GM23248 (cell line): ENCODE data around the gene LHX5. TPM values are rescaled to one million over a fixed set of nuclear protein-coding genes. Genes with fewer than 3 reads are reported as not detected.

Experiments
- DNase-seq: peaks from one replicate; pipeline ENCODE4 v3.0.0-alpha.2; 2015
- H2AFZ ChIP-seq: fragments of 200-600 bp; sonication (generic); 2 replicates; pipeline ENCODE4 v1.6.1; 2016; ENCODE audit warnings: antibody characterized with exemption
- H3F3A ChIP-seq: fragments of 200-600 bp; sonication (generic); 2 replicates; pipeline ENCODE4 v1.6.1; 2016; ENCODE audit warnings: mild to moderate bottlenecking, antibody characterized with exemption, mixed run types; ENCODE audit not compliant: insufficient read depth
- H3K27ac ChIP-seq: fragments of 200-600 bp; sonication (generic); 2 replicates; pipeline ENCODE4 v1.5.1; 2016; ENCODE audit warnings: mild to moderate bottlenecking
- H3K27me3 ChIP-seq: fragments of 200-600 bp; sonication (generic); replicated peaks from 2 replicates; pipeline ENCODE4 v1.6.1; 2016; ENCODE audit warnings: mild to moderate bottlenecking; ENCODE audit not compliant: insufficient read depth
- H3K36me3 ChIP-seq: fragments of 200-600 bp; sonication (generic); 2 replicates; pipeline ENCODE4 v1.6.1; 2016; ENCODE audit warnings: low read depth, mild to moderate bottlenecking
- H3K4me1 ChIP-seq: fragments of 200-600 bp; sonication (generic); 2 replicates; pipeline ENCODE4 v1.6.1; 2016; ENCODE audit warnings: mild to moderate bottlenecking; ENCODE audit not compliant: insufficient read depth
- H3K4me2 ChIP-seq: fragments of 200-600 bp; sonication (generic); one replicate; pipeline ENCODE4 v1.6.1; 2016; ENCODE audit warnings: mild to moderate bottlenecking; ENCODE audit not compliant: unreplicated experiment
- H3K4me3 ChIP-seq: fragments of 200-600 bp; sonication (generic); 2 replicates; pipeline ENCODE4 v1.5.1; 2016; ENCODE audit warnings: mild to moderate bottlenecking
- H3K79me2 ChIP-seq: fragments of 200-600 bp; sonication (generic); 2 replicates; pipeline ENCODE4 v1.6.1; 2016; ENCODE audit warnings: mild to moderate bottlenecking; ENCODE audit not compliant: insufficient read depth
- H3K9ac ChIP-seq: fragments of 200-600 bp; sonication (generic); 2 replicates; pipeline ENCODE4 v1.6.1; 2016; ENCODE audit warnings: mild to moderate bottlenecking
- H3K9me2 ChIP-seq: fragments of 200-600 bp; sonication (generic); 2 replicates; pipeline ENCODE4 v1.6.1; 2016; ENCODE audit warnings: mixed run types, mild to moderate bottlenecking, moderate library complexity; ENCODE audit not compliant: insufficient read depth
- H3K9me3 ChIP-seq: fragments of 200-600 bp; sonication (generic); one replicate; pipeline ENCODE4 v1.6.1; 2017; ENCODE audit warnings: low read depth
- H4K20me1 ChIP-seq: fragments of 200-600 bp; sonication (generic); 2 replicates; pipeline ENCODE4 v1.6.0; 2016; ENCODE audit not compliant: insufficient read depth
- EZH2 ChIP-seq: fragments of 200-600 bp; sonication (generic); IDR thresholded peaks from 2 replicates; pipeline ENCODE4 v1.6.1; 2018; ENCODE audit warnings: antibody characterized with exemption, mild to moderate bottlenecking; ENCODE audit not compliant: insufficient read depth, poor library complexity, severe bottlenecking
- EZH2phosphoT487 ChIP-seq: fragments of 200-600 bp; sonication (generic); IDR thresholded peaks from 2 replicates; pipeline ENCODE4 v1.6.1; 2018; ENCODE audit warnings: antibody characterized with exemption, moderate library complexity, mild to moderate bottlenecking, low read depth; ENCODE audit not compliant: insufficient read depth
- WGBS, 2 experiments: methylation state at CpG; one replicate each; pipeline ENCODE4 v1.1.6; 2015 to 2017; ENCODE audit warnings: low lambda C conversion rate in 2 of 2, low coverage in 1 of 2; ENCODE audit errors: missing lambda C conversion rate in 2 of 2; 5-methylcytosine and 5-hydroxymethylcytosine counted together
- in situ Hi-C: fragments of 300-500 bp; cut with MboI; formaldehyde crosslinking; loops from 2 replicates; pipeline ENCODE4 v1.15.0; 2020
- polyA plus RNA-seq: library from polyadenylated mRNA; unstranded; fragments of >200 nt; fragmentation: Nextera tagmentation; extraction: Ambion mirVana; gene quantifications from 2 replicates; pipeline ENCODE4 v1.2.1, GENCODE V29; 2016
- total RNA-seq: library from RNA; depleted of rRNA; stranded (reverse); fragments of >200 nt; shearing (Covaris generic); gene quantifications from 2 replicates; pipeline ENCODE4 v1.2.3, GENCODE V29; 2014

The LHX5 gene
- total and polyA plus RNA-seq, 2 experiments from 2014 or later = not detected

DNA sequence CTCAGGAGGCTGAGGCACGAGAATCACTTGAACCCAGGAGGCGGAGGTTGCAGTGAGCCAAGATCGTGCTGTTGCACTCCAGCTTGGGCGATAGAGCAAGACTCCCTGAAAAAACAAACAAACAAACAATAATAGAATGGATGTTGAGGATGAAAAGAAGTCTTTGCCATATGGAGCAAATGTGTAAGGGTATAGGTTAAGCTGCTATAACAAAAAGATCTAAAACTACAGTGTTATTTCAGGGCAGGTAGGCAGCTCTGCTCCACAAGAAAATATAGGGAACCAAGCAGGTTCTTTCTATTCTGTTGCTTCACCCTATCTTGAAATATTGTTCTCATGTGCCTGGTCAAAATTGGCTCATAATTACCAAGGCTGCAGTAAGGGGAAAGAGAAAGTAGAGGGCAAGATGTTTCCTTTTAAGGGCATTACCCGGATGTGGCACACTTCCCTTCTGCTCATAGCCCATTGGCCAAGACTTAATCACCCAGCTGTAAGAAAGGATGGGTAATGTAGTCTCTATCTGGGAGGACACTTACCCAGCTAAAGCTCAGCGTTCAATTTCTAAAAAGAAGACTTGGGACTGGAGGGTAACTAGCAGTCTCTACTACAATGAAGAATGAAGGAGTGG, 26.0 kb downstream of the LHX5 start:
- no peak overlapping the region for H3K4me2 ChIP-seq
- H3K27me3 ChIP-seq = peaks cover 24% of the 10 kb centered on the region; the same call in 1 of the 2 replicates
- no peaks in the 10 kb centered on the region for H3K9me3 ChIP-seq
- no peak overlapping the region for H3K27ac ChIP-seq
- no peaks in the 10 kb centered on the region for H3K4me1 ChIP-seq
- WGBS, 2 experiments = 37 to 51% methylated on average over 6 of the region's 6 CpGs
- no peak overlapping the region for H3K4me3 ChIP-seq
- no peak overlapping the region for H3K9ac ChIP-seq
- H3K9me2 ChIP-seq = no peaks in the 10 kb centered on the region
- H3K79me2 ChIP-seq = no peaks in the 10 kb centered on the region
- TF ChIP-seq EZH2phosphoT487 (no peak), EZH2 (no peak)
- in situ Hi-C loops = no loop called here
- DNase-seq = no peak
- H4K20me1 ChIP-seq = no peaks in the 10 kb centered on the region
- no peaks in the 10 kb centered on the region for H3K36me3 ChIP-seq
- no peaks in the 10 kb centered on the region for H3F3A ChIP-seq
- H2AFZ ChIP-seq = no peak overlapping the region

DNA sequence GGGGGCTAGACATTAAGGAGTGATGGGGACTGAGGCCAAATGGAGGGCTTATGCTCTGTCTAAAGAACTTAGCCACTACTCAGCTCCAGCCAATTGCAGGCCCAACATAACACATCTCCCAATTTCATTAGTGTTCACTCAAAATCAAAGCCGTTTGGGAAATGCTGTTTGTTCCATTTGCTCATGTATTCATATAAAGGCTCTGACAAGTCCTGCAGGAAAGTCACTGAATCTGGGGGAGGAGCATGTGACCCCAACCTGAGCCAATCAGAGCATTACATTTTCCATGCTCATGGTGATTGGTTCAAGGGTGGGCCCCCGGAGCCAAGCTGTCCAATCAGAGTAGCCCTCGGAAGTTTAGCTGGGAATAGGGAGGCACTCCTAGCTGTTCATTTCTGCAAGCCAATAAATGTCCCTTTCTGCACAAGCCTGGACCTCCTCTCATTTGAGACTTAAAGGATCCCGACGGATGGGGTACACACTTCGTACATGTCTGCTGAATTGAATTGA, 28.6 kb downstream of the LHX5 start:
- TF ChIP-seq EZH2 (no peak), EZH2phosphoT487 (no peak)
- Histone ChIP-seq H3K4me1 (no peaks in the 10 kb centered on the region), H3K9ac (no peak overlapping the region), H3K9me2 (no peaks in the 10 kb centered on the region), H3K4me3 (no peak overlapping the region), H2AFZ (no peak overlapping the region), H3K9me3 (no peaks in the 10 kb centered on the region), H4K20me1 (no peaks in the 10 kb centered on the region), H3K79me2 (no peaks in the 10 kb centered on the region), H3K36me3 (no peaks in the 10 kb centered on the region), H3K27ac (no peak overlapping the region), H3K27me3 (peaks cover 28% of the 10 kb centered on the region; the same call in 1 of the 2 replicates), H3K4me2 (no peak overlapping the region), H3F3A (no peaks in the 10 kb centered on the region)
- WGBS, 2 experiments = 52 to 60% methylated on average over 6 of the region's 6 CpGs
- in situ Hi-C loops = no loop called here
- no peak for DNase-seq

DNA sequence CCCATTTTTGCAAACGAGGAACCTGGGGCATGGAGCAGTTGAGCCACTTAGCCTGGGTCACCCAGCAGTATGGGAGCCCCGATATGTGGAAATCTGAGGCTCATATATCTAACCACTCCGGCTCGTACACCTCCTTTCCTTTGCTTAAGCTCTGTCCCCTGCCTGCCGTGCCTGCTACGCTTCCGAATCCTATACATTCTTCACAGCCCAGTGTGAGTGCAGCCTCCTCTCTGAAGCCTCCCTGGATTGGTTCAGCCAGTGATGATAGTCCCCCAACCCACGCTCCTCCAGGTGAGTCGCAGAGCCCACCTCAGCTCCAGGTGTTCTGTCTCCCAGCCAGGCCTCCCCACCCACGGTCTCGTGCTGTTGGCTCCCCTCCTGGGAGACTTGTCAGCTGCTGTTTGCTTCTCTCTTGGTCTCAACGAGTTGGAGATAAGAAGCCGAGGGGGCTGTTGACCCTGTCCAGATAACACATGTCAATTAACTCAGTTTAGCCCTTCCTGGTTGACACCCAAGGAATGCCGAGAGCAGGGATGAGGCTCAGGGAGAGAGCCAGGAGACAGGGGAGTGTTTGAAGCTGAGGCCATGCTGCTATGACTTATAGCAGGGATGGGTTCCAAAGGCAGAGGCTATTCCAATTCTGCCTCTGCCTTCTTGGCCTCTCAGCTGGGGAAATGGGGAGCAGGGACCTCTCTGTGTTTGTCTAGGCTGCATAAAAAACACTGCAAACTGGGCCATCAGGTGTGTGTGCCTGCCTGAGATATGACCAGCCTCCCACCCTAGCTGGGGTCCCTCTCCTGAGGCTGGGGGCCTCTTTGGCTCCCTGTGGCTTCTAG, 30.5 kb downstream of the LHX5 start:
- no peak for DNase-seq
- no peaks in the 10 kb centered on the region for H3K36me3 ChIP-seq
- no peak overlapping the region for H3K4me3 ChIP-seq
- H3K9me2 ChIP-seq = no peaks in the 10 kb centered on the region
- H3F3A ChIP-seq = no peaks in the 10 kb centered on the region
- H3K9me3 ChIP-seq = no peaks in the 10 kb centered on the region
- no peaks in the 10 kb centered on the region for H3K79me2 ChIP-seq
- in situ Hi-C loops = no loop called here
- WGBS, 2 experiments = 29 to 30% methylated on average over 14 of the region's 14 CpGs
- H3K27ac ChIP-seq = no peak overlapping the region
- H3K27me3 ChIP-seq = peaks cover 28% of the 10 kb centered on the region; the same call in 1 of the 2 replicates
- no peak overlapping the region for H3K4me2 ChIP-seq
- H2AFZ ChIP-seq = no peak overlapping the region
- no peaks in the 10 kb centered on the region for H4K20me1 ChIP-seq
- H3K9ac ChIP-seq = no peak overlapping the region
- no peaks in the 10 kb centered on the region for H3K4me1 ChIP-seq
- TF ChIP-seq EZH2 (no peak), EZH2phosphoT487 (no peak)

DNA sequence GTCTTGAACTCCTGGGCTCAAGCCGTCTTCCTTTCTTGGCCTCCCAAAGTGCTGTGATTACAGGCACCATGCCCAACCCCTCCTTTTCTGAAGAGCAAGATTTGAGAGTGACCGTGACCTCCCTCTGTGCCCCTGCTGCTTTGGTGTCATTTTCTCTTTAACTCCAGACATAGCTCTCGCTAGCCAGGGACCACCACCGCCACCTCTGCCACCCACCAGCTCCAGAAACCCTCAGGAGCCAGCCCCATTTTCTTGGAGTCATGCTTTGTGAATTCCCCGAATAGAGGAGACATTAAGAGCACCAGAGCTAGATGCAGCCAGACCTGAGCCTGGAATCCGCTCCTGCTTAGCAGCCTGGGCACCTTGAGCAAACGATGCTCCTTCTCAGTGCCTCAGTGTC, 31.3 kb downstream of the LHX5 start:
- no peaks in the 10 kb centered on the region for H3K4me1 ChIP-seq

More for the DNA sequence above, 31.3 kb downstream of the LHX5 start:
- Histone ChIP-seq H2AFZ (no peak overlapping the region), H3K4me3 (no peak overlapping the region), H3K27me3 (peaks cover 26% of the 10 kb centered on the region; the same call in 1 of the 2 replicates), H3F3A (no peaks in the 10 kb centered on the region), H3K36me3 (no peaks in the 10 kb centered on the region), H3K79me2 (no peaks in the 10 kb centered on the region), H3K9me3 (no peaks in the 10 kb centered on the region), H4K20me1 (no peaks in the 10 kb centered on the region), H3K4me2 (no peak overlapping the region), H3K9ac (no peak overlapping the region), H3K9me2 (no peaks in the 10 kb centered on the region), H3K27ac (no peak overlapping the region)
- in situ Hi-C loops = no loop called here
- DNase-seq = no peak
- TF ChIP-seq EZH2phosphoT487 (no peak), EZH2 (no peak)
- 38 to 39% methylated on average over 7 of the region's 7 CpGs for WGBS, 2 experiments
